NCI-H2029 treated with DMSO at 0.1 percent for 48 hours (cell line): ENCODE data around the gene PTCRA.
"Not testable (repeated sequence)": the region's sequence is repeated elsewhere in the genome, so short reads cannot be mapped to it uniquely, and the experiment has no call there.

Experiments used
- DNase-seq: peaks from one replicate; lab custom pipeline; 2025; lab: John Stamatoyannopoulos, UW

Gene PTCRA, protein sequence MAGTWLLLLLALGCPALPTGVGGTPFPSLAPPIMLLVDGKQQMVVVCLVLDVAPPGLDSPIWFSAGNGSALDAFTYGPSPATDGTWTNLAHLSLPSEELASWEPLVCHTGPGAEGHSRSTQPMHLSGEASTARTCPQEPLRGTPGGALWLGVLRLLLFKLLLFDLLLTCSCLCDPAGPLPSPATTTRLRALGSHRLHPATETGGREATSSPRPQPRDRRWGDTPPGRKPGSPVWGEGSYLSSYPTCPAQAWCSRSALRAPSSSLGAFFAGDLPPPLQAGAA

DNA sequence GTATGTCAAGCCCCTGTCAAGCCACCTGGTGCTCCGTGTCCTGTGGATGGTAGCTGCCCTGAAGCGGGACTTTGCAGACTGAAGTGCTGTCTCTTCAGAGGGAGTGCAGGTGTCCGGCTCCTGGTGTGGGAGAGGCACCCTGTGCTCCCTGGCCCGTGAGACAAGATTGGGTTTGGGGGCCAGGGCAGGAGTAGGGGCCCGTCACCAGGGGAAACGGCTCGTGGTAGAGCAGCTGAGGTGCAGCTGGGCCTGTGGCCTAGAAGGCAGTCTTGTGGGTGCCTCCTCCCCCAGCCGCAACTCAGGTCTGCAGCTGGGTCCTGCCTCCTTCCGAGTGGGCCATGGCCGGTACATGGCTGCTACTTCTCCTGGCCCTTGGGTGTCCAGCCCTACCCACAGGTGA lies at the start of gene PTCRA:
PTCRA (plus strand) TSS at position 322 of the 400 bp plus-strand sequence; CDS start at position 339, 17 bp downstream.
- DNase-seq, result no peak

DNA sequence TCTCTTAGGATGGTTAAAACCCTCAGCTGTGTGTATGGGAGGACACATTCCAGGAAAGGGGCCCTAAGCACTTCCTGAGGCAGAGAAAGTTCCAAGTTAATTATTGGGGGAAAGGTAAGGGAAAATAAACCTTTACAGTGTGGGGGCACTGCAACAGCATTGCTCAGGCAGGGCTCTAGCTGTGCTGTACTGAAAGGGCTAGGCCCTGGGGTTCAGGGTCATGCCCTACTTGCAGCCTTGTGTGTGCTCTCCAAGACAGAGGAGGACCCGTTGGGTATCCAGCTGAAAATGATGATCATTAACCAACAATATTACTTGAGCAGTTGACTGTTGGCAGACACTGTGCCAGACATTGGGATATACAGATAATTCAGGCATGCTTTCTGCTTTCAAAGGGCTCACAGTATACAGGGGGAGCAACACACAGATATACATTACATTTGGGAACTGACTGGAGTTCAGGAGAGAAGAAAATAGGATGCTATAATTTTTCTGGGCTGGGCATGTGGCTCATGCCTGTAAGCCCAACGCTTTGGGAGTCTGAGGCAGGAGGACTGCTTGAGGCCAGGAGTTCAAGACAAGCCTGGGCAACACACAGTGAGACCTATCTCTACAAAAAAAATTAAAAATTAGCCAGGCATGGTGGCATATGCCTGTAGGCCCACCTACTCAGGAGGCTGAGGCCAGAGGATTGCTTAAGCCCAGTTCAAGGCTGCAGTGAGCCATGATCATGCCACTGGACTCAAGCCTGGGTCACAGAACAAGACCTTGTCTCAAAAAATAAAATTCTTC lies 45.5 kb upstream of the PTCRA start:
- no peak for DNase-seq

DNA sequence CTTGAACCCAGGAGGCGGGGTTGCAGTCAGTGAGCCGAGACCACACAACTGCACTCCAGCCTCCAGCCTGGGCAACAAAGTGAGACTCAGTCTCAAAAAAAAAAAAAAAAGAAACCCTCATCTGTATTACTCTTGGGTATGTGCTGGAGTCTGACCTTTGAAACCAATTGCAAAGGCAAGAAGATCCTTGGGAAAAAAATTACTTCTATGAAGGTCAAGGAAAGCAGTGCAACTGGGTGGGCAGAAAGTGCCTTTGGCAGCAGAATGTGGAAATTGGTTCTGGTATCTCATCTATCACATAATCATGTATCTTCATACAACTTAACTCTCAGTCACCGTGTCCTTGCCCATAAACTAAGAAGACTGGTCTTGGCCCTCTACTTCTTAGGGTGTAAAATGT lies 44.1 kb upstream of the PTCRA start:
- no peak for DNase-seq

DNA sequence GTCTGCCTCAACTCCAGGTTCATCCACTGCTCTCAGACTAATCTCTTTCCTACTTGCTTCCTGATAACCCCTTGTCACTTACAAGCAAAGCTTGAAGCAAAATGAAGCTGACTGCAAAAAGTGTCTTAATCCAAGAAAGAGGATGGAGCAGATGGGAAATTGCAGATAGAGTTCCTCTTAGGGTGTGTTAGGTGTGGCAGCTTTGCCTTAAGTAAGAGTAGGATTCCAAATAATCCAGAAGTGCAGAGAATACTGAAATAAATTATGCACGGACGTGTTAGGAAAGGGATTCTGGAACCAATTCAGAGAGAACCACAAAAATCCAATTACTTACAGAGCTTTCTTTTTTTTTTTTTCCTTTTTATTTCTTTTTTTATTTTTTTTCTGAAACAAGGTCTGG lies 42.5 kb upstream of the PTCRA start:
- DNase-seq, result no peak

DNA sequence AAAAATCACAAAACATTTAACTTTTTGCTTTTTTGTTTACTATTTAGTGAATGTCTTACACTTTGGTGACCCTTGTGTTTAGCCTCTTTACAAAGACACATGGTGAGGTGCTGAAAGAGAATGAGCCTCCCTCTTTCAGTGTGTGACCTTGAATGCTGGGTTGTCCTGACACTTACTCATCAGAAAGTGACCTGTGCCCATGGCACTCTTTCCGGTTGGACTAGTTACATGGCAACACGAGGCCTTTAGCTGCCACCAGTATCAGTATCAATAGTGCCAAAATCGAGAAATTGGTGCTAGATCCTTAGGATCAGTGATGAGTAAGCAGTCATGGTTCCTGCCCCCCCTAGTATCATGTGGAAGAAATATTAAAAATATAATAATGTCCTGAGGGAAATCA lies 38.2 kb upstream of the PTCRA start:
- no peak for DNase-seq

DNA sequence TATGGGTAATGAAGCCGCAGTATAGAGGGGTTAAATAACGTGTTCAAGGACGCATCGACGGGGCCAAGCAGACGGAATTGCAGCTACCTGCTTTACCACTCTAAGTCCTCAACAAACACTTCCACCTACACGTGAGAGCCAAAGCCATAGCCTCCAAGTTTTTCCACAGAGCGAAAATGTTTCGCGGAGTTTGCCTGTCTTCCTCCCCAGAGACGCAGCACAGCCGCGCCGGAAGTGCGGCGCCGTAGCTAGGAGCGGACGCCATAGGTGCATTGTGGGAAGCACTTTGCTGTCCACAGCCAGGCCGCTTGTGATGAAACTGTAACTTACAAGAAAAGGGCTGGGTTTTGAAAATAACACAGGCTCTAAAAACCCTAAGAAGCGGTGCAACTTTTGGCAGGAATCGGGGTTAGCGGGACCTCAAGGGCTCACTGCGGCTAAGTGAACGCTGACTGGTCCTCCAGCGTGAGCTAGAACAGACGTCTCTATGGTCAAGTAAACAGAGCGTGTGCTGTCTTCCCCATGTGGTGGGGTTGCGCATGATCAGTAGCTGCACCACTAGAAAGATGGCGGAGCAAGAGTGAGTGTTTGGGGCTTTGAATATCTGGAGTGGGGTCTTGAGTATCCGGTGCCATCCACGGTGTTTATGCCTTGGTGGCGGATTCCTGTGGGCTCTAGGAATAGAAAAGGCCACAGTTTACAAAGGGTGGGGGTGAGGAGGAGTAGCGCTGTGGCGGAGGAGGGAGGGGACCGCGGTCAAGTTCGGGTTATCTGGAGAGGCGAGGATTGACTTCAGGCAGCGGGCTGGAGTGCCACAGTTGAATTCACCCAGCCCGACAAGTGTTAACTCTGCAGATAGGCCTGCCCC lies 36.2 kb upstream of the PTCRA start, which contains the start of gene RPL7L1:
RPL7L1 (plus strand) TSS at position 245 of the 868 bp plus-strand sequence; CDS start at position 540, 295 bp downstream.
- peak; percentile 82 for DNase-seq

DNA sequence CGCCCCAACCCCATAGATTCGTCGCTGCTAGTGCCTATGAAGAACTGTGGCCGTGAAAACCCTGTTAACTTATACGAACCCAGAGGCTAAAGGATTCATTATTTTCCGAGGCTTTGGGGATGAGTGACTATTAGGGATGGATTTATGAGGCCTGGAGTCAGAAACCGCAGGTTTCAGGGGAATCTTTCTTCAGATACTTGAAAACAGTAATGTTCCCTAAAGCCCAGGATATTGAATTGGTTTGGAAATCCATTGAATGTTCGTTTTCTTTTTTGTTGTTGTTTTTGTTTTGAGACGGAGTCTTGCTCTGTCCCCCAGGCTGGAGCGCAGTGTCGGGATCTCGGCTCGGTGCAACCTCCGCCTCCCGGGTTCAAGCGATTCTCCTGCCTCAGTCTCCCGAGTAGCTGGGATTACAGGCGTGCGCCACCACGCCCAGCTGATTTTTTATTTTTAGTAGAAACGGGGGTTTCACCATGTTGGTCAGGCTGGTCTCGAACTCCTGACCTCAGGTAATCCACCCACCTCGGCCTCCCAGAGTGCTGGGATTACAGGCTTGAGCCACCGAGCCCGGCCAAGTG lies 35.5 kb upstream of the PTCRA start:
- DNase-seq, result not testable (repeated sequence)

DNA sequence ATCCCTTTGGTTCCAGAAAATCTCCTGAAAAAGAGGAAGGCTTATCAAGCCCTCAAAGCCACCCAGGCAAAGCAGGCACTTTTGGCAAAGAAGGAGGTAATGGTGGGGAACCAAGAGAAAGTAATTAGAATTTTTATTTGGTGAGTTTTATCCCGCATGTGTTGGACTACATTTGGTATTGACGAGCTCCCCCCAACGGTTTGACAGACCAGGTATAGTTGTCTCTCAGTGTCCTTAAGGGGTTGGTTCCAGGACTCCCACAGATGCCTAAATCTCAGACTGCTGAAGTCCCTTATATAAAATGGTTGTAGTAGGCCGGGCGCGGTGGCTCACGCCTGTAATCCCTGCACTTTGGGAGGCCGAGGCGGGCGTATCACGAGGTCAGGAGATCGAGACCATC lies 35.0 kb upstream of the PTCRA start:
- not testable (repeated sequence) for DNase-seq

DNA sequence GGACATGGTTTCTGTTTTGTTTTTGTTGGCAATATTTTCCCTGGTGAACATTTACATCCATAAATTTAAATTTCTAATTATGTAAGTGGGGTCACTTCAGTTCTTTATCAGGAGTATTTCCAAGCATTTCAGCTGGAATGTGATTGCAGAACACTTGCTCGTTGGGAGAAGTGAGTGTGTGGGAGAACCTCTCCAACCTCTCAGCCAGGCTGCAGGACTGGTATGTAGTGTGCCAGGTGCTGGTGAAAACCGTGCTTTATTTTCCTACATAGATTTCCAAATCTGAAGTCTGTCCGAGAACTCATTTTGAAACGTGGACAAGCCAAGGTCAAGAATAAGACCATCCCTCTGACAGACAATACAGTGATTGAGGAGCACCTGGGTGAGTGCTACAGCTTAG lies 30.2 kb upstream of the PTCRA start:
- DNase-seq, result no peak

DNA sequence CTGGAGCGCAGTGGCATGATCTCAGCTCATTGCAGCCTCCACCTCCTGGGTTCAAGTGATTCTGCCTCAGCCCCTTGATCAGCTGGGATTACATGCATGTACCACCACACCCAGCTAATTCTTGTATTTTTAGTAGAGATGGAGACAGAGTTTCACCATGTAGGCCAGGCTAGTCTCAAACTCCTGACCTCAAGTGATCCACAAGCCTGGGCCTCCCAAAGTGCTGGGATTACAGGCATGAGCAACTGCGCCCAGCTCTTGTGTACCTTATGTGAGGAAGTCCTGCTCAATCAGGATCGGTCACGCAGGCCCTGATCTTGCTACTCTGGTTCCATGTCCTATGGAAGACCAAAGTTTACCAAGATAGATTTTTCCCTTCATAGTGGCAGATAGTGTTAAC lies 27.7 kb upstream of the PTCRA start:
- not testable (repeated sequence) for DNase-seq

DNA sequence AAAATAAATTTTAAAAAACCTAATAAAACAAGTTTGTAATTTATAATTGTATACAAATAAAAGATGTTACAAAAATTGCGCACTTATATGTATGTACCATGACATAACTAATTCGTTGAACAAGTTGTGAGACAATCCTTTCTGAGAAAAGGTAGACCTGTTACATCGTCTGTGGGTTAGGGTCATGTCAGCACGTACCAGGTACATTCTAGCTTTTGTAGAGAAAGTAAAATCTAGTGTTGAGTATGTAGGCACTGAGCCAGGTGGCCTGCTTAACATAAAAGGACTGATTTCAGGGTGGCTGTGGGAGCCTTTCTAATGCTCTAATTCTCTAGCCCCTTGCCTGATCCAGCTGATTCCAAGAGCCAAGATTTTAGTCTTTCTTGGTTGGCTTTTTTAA lies 26.0 kb upstream of the PTCRA start:
- no peak for DNase-seq

DNA sequence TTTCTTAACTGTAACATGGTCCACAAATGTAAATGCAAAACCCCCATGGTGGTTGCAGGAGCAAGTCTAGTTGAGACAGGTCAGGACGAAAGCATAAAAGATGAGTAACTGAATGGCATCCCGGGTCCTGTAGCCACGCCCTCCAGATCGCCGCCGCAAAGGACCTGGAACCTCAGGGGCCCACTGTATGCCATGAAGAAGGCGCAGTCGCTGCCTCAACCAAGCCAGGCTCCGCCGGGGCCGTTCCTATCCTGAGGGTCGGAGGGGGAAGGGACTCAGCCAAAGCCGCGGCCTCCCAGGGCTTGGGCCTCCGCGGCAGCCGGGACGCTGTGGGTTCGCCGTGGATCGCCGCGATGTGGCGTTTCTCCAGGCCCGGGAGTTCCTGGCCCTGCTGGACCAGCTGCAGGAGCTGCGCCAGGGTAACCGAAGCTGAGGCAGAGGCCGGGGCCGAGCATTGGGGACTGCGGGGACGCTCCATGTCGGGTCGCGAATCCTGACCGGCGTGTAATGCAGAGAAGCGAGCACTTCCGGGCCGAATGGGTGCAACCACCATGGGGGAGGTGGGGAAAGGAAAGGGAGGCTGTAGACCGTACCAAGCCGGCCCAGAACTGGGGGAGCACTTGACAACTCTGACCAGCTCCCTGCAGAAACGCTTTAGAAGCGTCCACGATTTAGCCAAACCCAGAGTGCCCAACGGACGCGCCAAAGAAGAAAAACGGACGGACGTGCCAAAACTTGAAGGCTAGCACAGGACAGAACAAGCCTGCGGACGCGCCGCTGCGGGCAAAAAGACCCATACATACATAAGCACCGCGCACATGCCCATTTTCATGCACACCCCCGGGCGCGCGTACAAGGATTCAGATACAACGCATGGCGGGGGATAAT lies 25.3 kb upstream of the PTCRA start:
- DNase-seq, result peak; percentile 78

DNA sequence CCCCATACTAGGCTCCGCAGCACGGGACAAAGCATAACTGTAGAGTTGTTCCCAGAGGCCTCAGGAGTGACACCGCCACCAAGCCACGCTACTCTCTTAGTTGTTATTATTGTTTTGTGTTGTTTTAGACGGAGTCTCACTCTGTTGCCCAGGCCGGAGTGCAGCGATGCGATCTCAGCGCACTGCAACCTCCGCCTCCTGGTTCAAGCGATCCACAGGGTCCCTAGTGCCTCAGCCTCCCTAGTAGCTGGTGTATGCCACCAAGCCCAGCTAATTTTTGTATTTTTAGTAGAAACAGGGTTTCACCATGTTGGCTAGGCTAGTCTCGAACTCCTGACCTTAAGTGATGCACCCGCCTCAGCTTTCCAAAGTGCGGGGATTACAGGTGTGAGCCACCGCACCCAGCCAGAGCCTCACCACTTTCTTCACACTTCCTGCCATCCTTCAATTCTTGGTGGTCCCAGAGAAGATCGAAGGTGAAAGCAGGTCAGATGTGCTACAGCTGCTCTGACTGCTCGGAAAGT lies 24.6 kb upstream of the PTCRA start:
- DNase-seq, result no peak

DNA sequence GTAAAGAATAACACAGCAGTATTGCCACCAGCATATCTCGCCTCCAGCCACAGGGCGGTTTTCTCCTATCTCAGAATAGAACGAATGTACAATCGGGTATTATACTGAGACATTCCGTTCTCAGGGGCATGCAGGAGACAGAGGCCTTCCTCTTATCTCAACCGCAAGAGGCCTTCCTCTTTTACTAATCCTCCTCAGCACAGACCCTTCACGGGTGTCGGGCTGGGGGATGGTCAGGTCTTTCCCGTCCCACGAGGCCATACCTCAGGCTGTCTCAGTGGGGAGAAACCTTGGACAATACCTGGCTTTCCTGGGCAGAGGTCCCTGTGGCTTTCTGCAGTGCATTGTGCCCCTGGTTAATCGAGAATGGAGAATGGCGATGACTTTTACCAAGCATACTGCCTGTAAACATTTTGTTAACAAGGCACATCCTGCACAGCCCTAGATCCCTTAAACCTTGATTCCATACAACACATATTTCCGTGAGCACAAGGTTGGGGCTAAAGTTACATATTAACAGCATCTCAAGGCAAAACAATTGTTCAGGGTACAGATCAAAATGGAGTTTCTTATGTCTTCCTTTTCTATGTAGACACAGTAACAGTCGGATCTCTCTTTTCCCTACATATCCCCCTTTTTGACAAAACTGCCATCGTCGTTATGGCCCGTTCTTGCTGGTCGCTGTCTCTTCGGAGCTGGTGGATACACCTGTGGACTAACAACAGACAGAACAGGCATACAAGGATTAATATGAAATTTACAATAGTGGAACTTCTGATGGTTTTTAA lies 21.6 kb upstream of the PTCRA start:
- not testable (repeated sequence) for DNase-seq

DNA sequence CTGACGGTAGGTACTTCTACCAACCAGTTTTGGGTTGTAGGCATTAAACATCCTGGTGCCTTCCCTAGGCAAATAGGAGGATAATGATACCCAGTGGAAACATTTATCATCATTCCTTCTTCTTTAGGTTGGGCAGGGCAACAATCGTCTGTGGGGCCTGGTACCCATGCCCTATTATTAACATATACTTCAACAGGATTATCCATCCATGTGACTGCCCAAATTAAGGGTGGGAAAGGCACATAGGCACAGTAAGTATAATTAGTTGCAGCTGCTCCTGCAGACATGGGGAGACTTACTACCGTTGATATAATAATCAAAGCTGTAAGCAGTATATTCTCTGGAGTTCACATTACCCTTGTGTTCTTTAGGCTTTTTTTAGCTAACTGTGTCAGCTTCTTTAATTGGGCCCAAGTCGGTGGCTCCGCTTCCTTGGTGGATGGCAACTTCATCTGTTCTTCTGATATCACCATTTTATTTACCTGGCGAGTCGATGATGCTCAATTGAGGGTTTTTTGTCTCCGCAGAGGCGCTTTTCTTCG lies 19.6 kb upstream of the PTCRA start:
- DNase-seq, result no peak

DNA sequence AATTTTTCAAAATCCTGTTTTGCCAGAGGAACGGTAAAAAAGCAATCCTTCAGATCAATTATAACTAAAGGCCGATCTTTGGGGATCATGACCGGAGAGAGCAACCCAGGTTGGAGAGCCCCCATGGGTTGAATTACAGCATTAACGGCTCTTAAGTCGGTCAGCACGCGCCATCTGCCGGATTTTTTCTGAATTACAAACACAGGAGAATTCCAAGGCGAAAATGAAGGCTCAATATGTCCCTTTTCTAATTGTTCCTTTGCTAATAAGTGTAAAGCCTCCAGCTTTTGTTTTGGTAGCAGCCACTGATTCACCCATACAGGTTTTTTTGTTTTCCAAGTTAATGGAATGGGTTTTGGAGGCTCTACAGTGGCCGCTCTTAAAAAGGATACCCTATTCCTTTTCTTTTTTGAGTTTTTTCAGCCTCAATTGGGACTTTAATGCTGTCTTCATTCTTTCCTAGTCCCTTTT lies 16.9 kb upstream of the PTCRA start:
- DNase-seq, result peak; percentile 42

DNA sequence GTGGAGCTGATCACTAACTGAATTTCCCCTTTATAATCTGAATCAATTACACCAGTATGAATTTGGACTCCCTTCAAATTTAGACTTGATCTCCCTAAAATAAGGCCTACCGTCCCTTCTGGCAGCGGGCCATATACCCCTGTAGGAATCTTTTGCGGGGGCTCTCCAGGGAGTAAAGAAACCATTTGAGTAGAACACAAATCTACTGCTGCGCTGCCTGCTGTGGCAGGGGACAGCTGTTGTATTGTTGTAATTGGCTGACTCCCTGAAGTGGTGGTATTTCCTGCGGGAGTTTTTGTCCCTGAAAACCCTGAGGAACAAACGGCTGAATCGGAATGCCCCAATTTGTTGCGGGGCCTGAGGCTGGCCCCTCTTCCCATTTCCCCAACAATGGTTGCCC lies 16.0 kb upstream of the PTCRA start:
- no peak for DNase-seq

DNA sequence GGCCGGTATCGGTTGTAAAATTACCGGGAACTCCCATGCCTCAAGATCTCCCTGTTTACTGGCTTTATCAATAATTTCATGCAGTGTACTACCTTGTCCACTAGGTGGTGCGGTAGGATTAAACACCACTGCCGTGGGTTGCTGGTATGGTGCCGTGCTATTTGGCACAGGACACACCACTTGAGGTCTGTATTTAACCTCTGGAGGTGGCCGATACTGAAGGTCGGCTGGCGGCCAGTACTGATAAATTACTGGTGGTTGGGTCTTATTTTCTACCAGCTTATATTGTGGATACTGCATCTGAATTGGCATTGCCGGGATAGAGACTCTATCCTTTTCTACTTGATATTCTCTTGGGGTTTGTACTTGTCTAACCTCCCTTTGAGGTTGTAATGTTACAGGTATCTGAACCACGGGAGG lies 14.3 kb upstream of the PTCRA start:
- DNase-seq, result peak; percentile 87
